Dendritic cell treated with granulocyte-macrophage colony-stimulating factor and Interleukin-4, amounts not matched to agents 40 ng/mL and 50 ng/mL, for 4 days (primary cell): ENCODE measurements around the gene KIAA1328.

Experiments
- H3K27ac Mint-ChIP-seq: one replicate; pipeline ENCODE4 v1.8.0; 2022; ENCODE audit warnings: mild to moderate bottlenecking, mixed read lengths
- H3K27me3 Mint-ChIP-seq: one replicate; pipeline ENCODE4 v1.8.0; 2022; ENCODE audit warnings: mild to moderate bottlenecking, mixed read lengths
- H3K36me3 Mint-ChIP-seq: one replicate; pipeline ENCODE4 v1.8.0; 2022; ENCODE audit warnings: low read depth, mixed read lengths
- H3K4me1 Mint-ChIP-seq: one replicate; pipeline ENCODE4 v1.8.0; 2022; ENCODE audit warnings: low read depth, mixed read lengths
- H3K4me3 Mint-ChIP-seq: one replicate; pipeline ENCODE4 v1.8.0; 2022; ENCODE audit warnings: mild to moderate bottlenecking, moderate library complexity, mixed read lengths
- H3K9me3 Mint-ChIP-seq: one replicate; pipeline ENCODE4 v1.8.0; 2022; ENCODE audit warnings: mixed read lengths
- intact Hi-C: fragments of 100-400 bp; cut with micrococcal nuclease; formaldehyde crosslinking; loops from one replicate; pipeline ENCODE4 v1.15.0; 2022

Gene KIAA1328

DNA sequence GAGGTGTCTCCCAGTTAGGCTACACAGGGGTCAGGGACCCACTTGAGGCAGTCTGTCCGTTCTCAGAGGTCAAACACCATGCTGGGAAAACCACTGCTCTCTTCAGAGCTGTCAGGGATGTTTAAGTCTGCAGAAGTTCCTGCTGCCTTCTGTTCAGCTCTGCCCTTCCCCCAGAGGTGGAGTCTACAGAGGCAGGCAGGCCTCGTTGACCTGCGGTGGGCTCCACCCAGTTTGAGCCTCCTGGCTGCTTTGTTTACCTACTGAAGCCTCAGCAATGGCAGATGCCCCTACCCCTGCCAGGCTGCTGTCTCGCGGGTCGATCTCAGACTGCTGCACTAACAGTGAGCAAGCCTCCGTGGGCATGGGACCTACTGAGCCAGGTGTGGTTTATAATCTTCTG, 390.3 kb downstream of the KIAA1328 start:
- Mint-ChIP-seq H3K27ac (no peak overlapping the region), H3K36me3 (no peaks in the 10 kb centered on the region), H3K9me3 (peaks cover 43% of the 10 kb centered on the region), H3K4me3 (no peak overlapping the region), H3K4me1 (no peaks in the 10 kb centered on the region), H3K27me3 (no peaks in the 10 kb centered on the region)
- intact Hi-C loops: no loop called here

DNA sequence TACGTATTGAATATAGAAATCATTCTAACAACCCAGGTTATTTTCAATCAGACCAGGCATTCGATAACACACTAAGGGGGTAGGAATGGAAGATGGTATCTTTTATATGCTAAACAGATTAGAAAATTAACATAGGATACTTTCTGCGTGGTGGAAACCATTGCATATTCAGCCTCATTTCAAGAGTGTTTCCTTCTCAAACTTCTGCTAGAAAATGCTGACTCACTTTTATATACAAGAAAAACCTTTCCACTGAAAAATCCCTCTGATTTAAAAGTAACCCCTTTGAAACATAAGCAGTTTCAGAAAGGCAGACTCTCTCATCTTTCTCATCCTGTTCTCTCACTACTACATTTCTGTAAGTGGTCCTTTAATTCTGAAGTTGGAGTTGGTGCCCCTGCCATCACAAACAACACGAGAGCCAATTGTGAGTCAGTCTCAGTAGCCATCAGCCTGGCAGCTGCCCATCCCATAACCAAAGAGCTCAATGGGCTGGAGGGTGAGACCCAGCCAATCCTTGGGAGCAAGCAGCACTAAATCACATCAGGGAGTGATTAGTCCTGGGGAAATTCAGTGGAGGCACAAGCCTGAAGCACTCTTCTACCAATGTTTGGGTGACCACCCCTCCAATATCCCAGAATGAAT, 393.5 kb downstream of the KIAA1328 start:
- H3K27me3 Mint-ChIP-seq: no peaks in the 10 kb centered on the region
- intact Hi-C loops: no loop called here
- no peaks in the 10 kb centered on the region for H3K36me3 Mint-ChIP-seq
- H3K9me3 Mint-ChIP-seq: peaks cover 22% of the 10 kb centered on the region
- no peak overlapping the region for H3K4me3 Mint-ChIP-seq
- no peak overlapping the region for H3K27ac Mint-ChIP-seq
- no peaks in the 10 kb centered on the region for H3K4me1 Mint-ChIP-seq

DNA sequence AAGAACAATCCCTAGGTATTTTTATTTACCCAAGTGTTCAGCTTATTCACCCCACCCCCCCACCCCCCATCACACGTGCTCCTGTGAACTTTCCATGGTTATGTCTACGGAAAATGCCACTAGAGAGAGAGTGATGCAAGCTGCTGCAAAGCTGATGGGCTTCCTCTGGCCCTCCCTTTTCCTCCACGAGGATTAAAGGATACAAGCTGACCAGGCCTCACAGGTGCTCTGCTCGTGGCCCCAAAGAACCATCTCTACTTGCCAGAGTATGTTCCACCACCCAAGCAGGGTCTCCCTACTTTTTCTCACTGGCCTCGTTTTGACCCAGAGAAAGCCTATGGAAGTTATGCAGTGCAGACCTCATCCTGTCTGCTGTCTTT, 394.1 kb downstream of the KIAA1328 start:
- intact Hi-C loops: no loop called here
- Mint-ChIP-seq H3K36me3 (no peaks in the 10 kb centered on the region), H3K27ac (no peak overlapping the region), H3K4me3 (no peak overlapping the region), H3K27me3 (no peaks in the 10 kb centered on the region), H3K9me3 (peaks cover 17% of the 10 kb centered on the region), H3K4me1 (no peaks in the 10 kb centered on the region)

DNA sequence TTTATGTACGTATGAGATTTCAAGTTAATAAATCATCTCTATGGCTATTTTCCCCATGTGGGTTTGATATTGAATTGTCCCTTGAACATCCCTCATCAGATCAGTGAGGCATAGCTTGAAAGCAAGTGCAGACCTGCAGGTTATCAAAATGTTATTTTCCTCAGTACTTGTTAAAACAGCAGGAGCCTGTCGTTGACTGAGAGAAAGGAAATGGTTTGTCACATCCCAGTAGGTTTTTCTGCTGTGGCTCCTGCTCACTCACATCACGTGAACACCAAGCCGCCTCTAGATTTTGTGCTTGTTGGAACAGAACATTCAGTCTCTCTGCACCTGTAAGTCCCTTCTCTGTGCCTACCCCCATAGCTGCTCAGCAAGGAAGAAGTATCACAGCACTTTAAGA, 396.4 kb downstream of the KIAA1328 start:
- H3K9me3 Mint-ChIP-seq: no peaks in the 10 kb centered on the region
- H3K36me3 Mint-ChIP-seq: no peaks in the 10 kb centered on the region
- H3K4me1 Mint-ChIP-seq: no peaks in the 10 kb centered on the region
- no peak overlapping the region for H3K4me3 Mint-ChIP-seq
- H3K27ac Mint-ChIP-seq: no peak overlapping the region
- intact Hi-C loops: no loop called here
- no peaks in the 10 kb centered on the region for H3K27me3 Mint-ChIP-seq

DNA sequence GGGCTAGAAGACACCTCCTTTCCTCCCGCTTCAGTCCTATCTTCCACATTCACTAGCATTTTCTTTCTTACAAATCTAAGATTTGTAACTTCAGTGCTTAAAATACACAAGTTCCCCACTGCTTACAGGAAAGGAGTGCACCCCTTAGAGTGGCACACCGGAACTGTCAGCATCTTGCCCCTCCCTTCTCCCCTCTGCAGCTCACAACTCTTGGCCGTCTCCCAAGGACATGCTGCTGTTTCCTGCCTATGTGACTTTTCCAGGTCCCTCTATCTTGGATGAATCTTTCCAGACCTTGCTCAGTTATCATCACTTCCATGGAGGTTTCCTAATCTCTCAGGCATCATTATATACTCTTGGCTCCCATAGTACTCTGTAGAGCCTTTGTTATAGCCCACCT, 401.8 kb downstream of the KIAA1328 start:
- Mint-ChIP-seq H3K9me3 (no peaks in the 10 kb centered on the region), H3K4me3 (no peak overlapping the region), H3K27me3 (no peaks in the 10 kb centered on the region), H3K27ac (no peak overlapping the region), H3K4me1 (no peaks in the 10 kb centered on the region), H3K36me3 (no peaks in the 10 kb centered on the region)
- intact Hi-C loops: no loop called here

DNA sequence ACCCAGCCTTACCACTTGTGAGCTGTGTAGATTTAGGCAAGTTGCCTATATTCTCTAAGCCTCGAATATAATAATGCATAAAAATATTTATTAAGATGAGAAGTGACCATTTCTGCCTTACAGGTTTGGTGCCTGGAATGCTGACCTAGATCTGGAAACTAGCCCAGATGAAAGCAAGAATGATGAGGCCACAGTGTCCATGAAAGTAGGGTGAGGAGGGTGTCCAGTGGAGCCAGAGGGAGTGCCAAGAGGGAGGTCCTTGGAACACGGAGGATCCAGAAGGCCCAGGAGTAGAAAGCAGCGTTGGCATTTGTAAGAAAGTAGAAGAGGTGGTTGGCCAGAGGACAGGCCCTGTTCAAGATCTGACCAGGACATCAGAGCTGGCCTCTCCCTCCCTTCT, 402.3 kb downstream of the KIAA1328 start:
- no peak overlapping the region for H3K4me3 Mint-ChIP-seq
- H3K4me1 Mint-ChIP-seq: no peaks in the 10 kb centered on the region
- intact Hi-C loops: no loop called here
- no peaks in the 10 kb centered on the region for H3K27me3 Mint-ChIP-seq
- H3K36me3 Mint-ChIP-seq: no peaks in the 10 kb centered on the region
- H3K27ac Mint-ChIP-seq: no peak overlapping the region
- H3K9me3 Mint-ChIP-seq: no peaks in the 10 kb centered on the region

DNA sequence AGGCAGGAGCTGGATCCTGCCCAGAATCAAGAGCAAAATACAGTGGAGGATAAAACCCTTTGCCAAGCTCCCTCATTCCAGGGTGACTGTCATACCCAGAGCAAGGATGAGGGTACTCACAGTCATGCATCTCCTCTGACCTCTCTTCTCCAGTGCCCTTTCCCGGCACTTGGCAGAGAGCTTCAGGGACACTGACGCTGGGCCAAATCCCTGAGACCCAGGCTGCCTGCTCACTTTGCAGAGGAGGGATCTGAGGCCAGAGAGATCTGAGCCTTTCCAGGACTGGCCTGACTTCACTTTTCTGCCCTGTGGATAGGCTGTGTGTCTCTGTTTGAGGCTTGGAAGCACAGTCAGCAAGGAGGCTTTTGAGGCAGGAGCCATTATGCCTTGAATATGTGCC, 406.7 kb downstream of the KIAA1328 start:
- intact Hi-C loops: no loop called here
- Mint-ChIP-seq H3K4me3 (no peak overlapping the region), H3K9me3 (no peaks in the 10 kb centered on the region), H3K27me3 (peaks cover 2% of the 10 kb centered on the region), H3K36me3 (no peaks in the 10 kb centered on the region), H3K27ac (no peak overlapping the region), H3K4me1 (no peaks in the 10 kb centered on the region)

DNA sequence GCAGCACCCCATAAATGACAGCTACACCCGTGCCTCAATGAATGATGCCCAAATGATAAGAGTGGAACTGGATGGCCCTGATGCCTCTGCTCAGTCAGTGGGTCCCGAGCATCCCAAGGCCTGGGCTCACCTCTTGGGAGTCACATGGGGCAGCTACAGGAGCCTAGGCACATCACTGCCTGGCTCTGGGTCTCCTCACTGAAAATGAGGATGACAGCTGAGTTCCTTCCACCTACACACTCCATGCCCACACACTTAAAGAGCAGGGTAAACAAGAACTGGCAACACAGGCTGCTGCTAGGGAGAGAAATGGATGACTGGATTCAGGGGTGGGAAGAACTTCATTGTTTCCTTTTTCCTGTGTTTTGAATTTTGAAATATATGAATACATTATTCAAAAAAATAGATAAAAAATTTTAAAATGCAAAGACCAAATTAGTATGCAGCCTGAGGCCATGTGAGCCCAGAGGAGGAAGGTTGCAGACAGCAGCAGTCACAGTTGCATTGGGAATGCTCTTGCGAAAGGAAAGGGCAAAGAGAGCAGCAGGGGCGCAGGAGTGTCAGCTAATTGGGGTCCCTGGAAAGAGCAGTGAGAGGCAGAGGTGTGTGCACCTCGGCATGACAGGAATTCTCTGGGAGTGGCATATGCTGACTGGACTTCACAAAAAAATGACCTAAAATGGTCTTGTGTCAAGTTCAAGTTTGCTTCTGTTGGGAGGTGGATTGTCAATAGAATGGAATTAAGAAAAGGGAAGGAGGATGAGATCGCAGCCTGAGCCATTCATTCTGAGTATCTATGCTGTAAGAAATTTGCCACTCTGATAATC, 409.6 kb downstream of the KIAA1328 start:
- H3K4me1 Mint-ChIP-seq: no peaks in the 10 kb centered on the region
- intact Hi-C loops: no loop called here
- H3K27me3 Mint-ChIP-seq: peaks cover 16% of the 10 kb centered on the region
- H3K4me3 Mint-ChIP-seq: no peak overlapping the region
- H3K27ac Mint-ChIP-seq: no peak overlapping the region
- H3K36me3 Mint-ChIP-seq: no peaks in the 10 kb centered on the region
- H3K9me3 Mint-ChIP-seq: no peaks in the 10 kb centered on the region

DNA sequence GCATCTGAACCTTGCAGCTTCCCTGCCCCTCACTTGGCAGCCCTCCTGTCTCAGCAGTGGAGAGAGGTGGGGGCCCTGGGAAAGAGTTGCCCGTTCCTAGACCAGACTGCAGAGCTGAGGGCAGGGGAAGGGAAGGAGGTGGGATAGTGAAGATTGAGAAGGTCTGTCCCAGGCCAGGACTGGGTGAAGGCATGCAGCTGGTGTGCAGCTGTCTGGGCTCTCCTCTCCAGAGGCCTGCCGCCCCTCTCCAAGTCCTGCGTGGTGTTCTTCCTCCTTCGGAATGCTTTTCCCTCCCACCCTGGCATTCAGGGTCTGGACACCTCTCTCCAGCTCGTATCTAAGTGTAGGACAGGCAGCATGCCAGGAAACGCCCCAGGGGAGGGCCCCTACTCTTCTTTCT, 413.2 kb downstream of the KIAA1328 start:
- Mint-ChIP-seq H3K36me3 (no peaks in the 10 kb centered on the region), H3K4me3 (no peak overlapping the region), H3K9me3 (no peaks in the 10 kb centered on the region), H3K4me1 (no peaks in the 10 kb centered on the region), H3K27me3 (peaks cover 30% of the 10 kb centered on the region), H3K27ac (no peak overlapping the region)
- intact Hi-C loops: no loop called here

DNA sequence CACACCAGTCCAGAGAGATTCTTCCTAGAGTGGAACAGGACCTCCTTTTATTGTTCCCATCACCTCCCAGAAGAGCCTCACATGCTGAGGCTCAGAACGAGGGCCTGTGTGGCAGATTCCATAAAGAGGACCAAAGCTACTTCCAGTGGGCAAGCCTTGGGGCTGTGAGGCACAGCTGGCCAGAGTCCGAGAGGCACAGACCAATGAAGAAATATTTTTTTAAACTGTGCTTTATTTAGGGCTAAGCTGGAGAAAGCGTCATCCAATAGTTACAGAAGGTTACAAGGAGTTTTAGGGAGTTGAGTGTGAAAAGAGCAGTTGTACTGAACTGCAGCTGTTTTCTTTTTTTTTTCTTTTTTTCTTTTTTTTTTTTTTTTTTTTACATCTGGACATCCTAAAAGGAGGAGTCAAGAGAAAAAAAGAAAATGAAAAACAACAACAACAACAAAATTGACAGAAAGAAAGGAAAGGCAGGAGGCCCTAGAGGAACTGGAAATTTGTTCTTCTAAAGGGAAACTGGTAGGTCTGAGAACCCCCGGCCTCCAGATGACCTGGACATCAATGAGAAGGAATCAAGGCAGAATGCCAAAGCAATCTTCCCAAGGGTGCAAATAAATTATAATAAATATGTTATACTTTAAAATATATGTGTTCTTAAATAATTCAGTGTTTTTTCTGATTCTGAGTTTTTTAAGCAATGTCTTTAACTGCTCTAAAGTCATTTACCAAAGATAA, 414.1 kb downstream of the KIAA1328 start:
- H3K27me3 Mint-ChIP-seq: peaks cover 28% of the 10 kb centered on the region
- no peak overlapping the region for H3K4me3 Mint-ChIP-seq
- no peaks in the 10 kb centered on the region for H3K4me1 Mint-ChIP-seq
- no peak overlapping the region for H3K27ac Mint-ChIP-seq
- no peaks in the 10 kb centered on the region for H3K36me3 Mint-ChIP-seq
- intact Hi-C loops: no loop called here
- no peaks in the 10 kb centered on the region for H3K9me3 Mint-ChIP-seq

DNA sequence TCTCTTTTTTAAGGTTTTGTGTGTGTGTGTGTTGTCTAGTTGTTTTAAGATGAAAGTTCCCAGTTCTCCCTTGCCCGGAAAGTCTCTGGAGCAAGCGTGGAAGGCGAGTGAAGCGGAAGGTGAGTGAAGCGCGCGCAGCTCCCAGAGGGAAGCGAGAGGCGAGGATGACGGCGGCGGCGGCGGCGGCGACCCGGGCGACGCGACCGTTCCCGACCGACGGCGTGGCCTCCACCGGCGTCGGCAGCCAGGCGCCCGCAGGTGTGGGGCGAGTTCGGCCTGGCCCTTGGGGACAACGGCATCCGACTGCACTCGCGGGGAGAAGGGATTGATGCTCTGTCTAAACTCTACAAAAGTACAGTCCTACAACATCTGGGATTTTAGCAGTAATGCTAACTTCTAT, 414.8 kb downstream of the KIAA1328 start:
- H3K36me3 Mint-ChIP-seq: no peaks in the 10 kb centered on the region
- no peaks in the 10 kb centered on the region for H3K9me3 Mint-ChIP-seq
- no peak overlapping the region for H3K4me3 Mint-ChIP-seq
- intact Hi-C loops: no loop called here
- no peaks in the 10 kb centered on the region for H3K4me1 Mint-ChIP-seq
- peaks cover 28% of the 10 kb centered on the region for H3K27me3 Mint-ChIP-seq
- H3K27ac Mint-ChIP-seq: no peak overlapping the region

DNA sequence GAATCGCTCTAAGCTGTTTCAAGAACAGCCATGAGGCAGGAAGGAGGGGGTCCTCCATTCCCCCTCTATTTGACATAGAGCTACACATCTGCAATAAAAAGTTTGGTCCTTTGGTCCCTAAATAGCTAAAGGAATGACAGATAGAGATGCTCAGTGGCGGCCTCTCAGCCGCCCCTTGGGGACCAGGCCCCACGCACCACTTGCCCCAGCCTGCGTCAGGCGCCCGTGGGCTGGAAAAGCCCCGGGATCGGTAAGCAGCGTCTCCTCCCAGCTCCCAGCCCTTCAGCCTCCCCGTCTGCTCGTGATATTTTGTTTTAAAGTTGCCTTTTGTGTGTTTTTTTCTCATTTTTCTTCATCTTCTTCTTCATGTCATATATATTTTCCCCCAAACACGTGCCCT, 415.7 kb downstream of the KIAA1328 start:
- no peak overlapping the region for H3K4me3 Mint-ChIP-seq
- H3K27me3 Mint-ChIP-seq: peaks cover 28% of the 10 kb centered on the region
- H3K4me1 Mint-ChIP-seq: no peaks in the 10 kb centered on the region
- intact Hi-C loops: no loop called here
- H3K9me3 Mint-ChIP-seq: no peaks in the 10 kb centered on the region
- H3K27ac Mint-ChIP-seq: no peak overlapping the region
- H3K36me3 Mint-ChIP-seq: no peaks in the 10 kb centered on the region

DNA sequence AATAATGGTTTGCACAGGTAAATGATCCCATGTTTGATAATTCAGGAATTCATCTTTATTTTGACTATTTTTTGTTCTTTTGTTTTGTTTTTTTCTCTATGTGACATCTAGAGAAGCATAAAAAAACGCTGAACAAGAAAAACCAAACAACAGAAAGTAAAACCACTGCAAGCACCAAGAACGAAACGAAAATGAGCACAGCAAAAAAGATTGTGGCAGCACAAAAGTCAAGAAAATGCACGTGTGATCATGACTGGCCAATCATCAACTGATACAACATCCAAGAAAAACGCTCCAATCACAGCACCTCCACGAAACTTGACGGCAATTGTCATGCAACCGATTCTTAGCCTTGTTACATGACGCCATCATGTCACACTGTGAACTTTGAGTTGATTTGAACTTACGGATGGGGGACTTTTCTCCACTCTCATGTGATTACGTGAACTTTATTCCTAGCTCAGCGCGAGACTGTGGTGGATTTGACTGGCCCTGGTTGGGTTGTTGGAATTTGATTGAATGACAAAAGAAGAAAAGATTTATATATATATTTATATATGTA, 417.9 kb downstream of the KIAA1328 start:
- no peak overlapping the region for H3K4me3 Mint-ChIP-seq
- peaks cover 35% of the 10 kb centered on the region for H3K27me3 Mint-ChIP-seq
- no peaks in the 10 kb centered on the region for H3K9me3 Mint-ChIP-seq
- no peak overlapping the region for H3K27ac Mint-ChIP-seq
- intact Hi-C loops: no loop called here
- H3K4me1 Mint-ChIP-seq: no peaks in the 10 kb centered on the region
- no peaks in the 10 kb centered on the region for H3K36me3 Mint-ChIP-seq

DNA sequence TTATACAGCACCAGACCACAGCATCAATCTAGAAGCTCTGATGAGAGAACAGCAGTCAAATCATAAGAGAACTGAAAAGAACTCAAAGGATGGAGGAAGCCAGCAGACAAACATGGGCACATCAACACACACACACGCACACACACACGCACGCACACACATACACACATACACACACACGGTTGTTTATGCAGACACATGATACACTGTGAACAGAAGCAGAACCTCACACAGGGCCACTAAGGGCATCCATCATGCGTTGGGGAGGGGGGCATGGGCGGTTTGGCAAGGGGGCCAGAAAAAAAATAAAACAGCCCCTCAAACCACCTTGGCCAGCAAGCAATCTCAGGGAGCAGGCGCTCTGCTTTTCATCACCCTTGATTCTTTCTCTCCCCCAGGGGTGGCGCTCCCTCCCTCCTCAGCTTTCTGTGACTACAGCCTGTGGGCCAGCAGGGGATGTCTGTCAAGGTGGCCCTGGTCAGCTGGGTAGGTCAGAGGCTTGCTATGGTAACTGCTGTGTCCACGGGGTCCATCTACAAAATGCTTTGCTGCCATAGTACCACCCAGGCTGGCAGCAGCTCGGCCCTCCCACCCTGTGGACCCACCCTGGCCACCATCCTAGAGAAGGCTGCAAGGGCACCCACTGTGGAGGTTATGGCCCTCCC, 418.7 kb downstream of the KIAA1328 start:
- intact Hi-C loops: no loop called here
- no peaks in the 10 kb centered on the region for H3K9me3 Mint-ChIP-seq
- H3K27ac Mint-ChIP-seq: no peak overlapping the region

More for the DNA sequence above, 418.7 kb downstream of the KIAA1328 start:
- no peaks in the 10 kb centered on the region for H3K36me3 Mint-ChIP-seq
- no peak overlapping the region for H3K4me3 Mint-ChIP-seq
- no peaks in the 10 kb centered on the region for H3K4me1 Mint-ChIP-seq
- peaks cover 33% of the 10 kb centered on the region for H3K27me3 Mint-ChIP-seq
